Fibroblast of skin of right quadriceps (primary cell): ENCODE results near the gene MYO19.

Experiments
- DNase-seq: peaks from one replicate; pipeline ENCODE4 v3.0.0-alpha.2; 2013

MYO19 gene, protein sequence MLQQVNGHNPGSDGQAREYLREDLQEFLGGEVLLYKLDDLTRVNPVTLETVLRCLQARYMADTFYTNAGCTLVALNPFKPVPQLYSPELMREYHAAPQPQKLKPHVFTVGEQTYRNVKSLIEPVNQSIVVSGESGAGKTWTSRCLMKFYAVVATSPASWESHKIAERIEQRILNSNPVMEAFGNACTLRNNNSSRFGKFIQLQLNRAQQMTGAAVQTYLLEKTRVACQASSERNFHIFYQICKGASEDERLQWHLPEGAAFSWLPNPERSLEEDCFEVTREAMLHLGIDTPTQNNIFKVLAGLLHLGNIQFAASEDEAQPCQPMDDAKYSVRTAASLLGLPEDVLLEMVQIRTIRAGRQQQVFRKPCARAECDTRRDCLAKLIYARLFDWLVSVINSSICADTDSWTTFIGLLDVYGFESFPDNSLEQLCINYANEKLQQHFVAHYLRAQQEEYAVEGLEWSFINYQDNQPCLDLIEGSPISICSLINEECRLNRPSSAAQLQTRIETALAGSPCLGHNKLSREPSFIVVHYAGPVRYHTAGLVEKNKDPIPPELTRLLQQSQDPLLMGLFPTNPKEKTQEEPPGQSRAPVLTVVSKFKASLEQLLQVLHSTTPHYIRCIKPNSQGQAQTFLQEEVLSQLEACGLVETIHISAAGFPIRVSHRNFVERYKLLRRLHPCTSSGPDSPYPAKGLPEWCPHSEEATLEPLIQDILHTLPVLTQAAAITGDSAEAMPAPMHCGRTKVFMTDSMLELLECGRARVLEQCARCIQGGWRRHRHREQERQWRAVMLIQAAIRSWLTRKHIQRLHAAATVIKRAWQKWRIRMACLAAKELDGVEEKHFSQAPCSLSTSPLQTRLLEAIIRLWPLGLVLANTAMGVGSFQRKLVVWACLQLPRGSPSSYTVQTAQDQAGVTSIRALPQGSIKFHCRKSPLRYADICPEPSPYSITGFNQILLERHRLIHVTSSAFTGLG

DNA sequence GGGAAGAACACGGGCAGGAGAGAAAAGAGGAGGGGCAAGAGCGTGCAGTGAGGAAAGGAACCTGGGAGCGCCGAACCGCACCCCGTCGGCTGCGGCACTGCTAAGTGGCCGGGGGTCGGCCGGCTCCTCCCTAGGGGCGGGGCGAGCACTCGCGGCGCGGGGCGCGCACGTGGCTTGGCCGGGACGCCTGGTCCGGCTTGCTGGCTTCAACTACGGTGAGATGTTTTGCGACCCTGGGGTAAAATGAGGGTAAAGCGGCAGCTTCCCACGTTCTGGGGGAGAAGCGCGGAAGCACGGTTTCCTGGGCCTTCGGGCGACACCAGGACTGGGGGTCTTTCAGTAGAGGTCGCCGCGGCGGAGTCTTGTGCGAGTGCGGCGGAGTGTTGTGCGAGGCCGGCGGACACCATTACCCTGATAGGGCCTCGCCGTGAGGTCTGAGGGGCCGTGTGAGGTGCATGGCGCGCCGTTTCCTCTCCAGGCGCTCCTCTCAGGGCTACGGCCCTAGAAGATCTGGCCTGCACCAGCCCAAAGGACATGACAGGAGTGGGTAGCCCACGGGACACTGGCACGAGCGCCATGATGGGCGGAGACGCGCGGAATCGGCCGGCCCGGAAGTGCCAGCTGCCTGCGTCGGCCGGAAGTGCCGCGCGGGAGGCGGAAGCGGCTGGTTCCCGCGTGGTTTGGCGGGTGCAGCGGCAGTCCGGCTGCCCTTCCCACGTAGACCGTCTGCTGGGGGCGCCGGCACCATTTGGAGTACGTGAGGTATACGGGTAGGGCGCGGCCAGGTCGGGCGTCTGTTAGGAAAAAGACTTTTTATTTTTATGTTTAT is at the start of gene MYO19, which contains the start of gene PIGW:
MYO19 (minus strand) TSS at position 29 of the 829 bp plus-strand sequence. CDS start 2,330 bp downstream, outside the sequence.
PIGW (plus strand) TSS at position 148 of the 829 bp plus-strand sequence. CDS start 2,115 bp downstream, outside the sequence.
- peak; percentile 88 for DNase-seq

- no peak for DNase-seq
Measured at GRCh38 chr17:36583787-36584186, 49.1 kb upstream of the MYO19 start.

DNA sequence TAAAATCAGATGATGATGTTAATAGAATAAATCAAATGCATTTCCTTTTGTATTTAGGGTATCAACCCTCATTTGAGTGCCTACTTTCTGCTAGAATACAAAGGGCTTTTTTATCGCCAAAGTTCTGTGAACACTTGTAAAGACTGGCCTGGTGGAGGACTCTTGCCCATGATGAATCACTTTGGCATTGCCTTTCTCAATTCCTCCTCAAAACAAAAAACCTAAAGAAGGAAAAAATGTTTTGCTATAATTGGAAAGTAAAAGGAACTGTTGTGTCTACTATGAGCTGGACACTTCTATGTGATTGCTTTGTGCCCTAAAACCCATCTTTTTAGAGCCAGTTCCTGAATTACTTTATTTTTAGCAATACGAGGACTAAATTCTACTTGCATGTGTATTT is 44.0 kb upstream of the MYO19 start:
- no peak for DNase-seq

DNA sequence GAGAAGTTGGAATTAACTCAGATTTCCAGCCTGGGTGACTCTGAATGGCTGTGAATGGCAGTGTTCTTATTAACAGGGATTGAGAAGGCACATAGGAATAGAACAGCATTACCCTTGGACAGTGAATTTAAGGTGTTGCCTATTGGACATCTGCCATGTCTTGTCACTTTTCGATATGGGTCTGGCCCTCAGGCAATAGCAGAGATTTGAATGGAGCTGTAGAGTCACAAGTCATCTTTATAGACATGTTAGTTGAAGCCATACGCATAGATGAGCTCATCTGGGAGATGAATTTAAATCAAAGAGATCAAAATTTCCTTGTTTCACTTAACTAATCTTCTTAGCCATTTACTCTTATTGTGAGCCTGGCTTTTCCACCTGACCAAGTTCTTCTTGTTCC is 42.1 kb upstream of the MYO19 start:
- no peak for DNase-seq

DNA sequence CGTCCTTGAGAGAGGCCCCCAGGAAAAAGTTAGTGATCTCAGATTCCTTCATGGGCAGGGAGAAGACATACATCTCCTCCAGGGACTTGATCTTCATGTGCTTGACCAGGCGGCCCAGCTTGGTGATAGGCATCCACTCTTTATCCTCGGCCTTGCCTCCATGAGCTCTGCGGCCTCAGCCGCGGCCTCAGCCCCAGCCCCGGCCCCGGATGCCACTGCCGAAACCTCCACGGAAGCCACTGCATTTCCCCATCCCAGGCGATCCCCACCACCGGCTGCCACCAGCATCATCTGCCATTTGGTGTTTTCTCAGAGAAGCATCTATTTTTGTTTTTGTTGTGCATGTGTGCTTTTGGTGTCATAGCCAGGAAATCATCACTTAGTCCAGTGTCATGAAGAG is 40.4 kb upstream of the MYO19 start:
- DNase-seq = no peak

DNA sequence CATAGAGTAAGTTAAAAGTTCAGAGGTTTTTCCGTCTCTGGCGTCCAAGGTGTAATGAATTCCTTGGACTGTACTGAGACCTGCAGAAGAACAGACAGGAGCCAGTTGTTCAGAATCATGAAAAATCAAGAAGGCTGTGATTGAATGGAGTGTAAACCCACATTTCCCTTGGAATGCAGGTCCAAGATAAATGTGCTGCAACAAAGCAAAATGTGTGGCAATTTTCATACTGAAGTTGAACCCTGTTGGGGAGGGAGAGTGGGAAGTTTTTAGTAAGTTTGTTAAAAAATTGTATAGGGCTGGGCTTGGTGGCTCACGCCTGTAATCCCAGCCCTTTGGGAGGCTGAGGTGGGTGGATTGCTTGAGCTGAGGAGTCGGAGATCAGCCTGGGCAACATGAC is 31.4 kb upstream of the MYO19 start:
- DNase-seq = no peak

- no peak for DNase-seq
Measured at GRCh38 chr17:36553459-36553858, 18.8 kb upstream of the MYO19 start.

- DNase-seq = no peak
Measured at GRCh38 chr17:36550491-36551417, 16.1 kb upstream of the MYO19 start.

- no peak for DNase-seq
Measured at GRCh38 chr17:36547776-36548175, 13.1 kb upstream of the MYO19 start.

DNA sequence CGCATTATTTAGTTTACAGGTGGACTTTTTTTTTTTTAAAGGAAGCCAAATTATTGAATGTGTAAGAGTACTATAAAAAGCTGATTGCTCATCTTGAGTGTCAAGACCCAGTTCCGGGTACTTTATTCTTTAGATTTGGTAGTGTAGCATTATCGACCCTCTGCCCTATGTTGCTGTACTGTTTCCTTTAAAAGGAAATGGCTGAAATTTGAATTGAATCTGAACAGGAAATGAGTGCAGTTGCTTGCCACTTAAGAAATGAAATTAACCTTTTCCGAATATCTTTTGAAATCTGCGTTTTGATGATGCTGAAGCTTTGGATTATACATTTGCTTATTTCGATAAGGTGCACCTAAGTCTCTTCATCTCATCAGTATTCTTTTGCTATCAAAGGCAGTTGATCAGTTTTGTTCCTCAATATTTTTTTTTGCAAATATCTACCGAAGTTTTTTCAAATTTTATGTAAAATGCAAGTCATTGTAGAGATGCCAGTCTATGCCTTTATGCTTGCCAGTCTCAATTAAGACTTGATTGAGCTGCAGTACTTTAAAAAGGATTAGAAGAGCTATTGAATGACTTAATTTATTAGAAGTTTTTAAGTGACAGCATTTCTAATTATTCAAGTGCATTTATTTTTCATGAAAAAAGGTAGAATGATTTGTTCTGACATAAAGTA is 11.9 kb upstream of the MYO19 start:
- no peak for DNase-seq

GRCh38 chr17:36545465-36546417 is 11.1 kb upstream of the MYO19 start:
- DNase-seq = peak; percentile 98

GRCh38 chr17:36545077-36545464 is 10.4 kb upstream of the MYO19 start:
- no peak for DNase-seq

DNA sequence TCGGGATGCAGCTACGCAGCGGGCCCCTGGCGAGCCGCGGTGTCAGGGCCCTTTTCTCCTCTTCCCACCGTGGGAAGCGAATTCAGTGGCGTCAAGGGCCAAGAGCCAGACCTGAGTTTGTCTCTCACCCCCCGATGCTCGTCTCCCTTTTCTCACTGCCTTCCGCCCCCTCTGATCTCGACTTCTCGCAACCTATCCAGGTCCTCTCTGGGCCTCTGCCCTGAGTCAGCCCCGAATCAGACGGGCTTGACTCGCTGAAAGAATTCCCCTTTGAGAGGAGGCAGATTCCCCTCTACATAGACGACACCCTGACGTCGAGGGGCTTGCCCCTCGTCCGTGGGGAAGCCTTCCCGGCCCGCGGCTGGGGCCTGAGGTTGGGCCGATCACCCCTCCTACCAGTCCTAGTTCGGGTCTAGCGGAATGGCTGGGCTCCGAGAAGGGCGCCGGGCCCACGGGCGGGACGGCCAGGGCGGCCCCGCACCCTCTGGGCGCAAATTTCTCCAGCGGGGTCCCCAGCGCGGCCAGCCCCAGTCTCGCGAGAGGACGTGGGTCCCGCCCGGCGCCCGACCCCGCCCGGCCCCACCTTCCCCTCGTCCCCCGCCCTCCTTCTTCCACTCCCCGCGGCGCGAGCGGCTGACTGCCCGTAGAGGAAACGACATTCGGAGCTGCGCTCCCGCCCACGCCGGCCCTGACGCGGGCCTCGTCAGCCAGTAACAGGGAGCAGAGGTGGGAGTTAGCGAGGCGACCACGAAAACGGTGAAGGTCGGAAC is 9.8 kb upstream of the MYO19 start, which contains the start of gene GGNBP2:
GGNBP2 (plus strand) TSS at position 613 of the 770 bp plus-strand sequence. CDS start 806 bp downstream, outside the sequence.
- peak; percentile 94 for DNase-seq

DNA sequence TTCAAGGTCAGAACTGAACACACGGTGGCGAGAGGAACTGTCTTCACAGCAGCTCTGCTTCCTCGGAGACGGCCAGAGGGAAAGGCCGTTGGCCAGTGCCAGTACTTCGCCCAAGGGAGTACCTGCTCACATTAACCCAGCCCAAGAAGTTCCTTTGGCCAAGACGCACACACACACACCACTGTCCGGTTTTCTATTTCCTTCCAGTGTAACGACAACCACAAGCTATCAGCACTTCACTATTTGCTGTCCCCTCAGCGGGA is 9.3 kb upstream of the MYO19 start:
- DNase-seq = peak; percentile 32

DNA sequence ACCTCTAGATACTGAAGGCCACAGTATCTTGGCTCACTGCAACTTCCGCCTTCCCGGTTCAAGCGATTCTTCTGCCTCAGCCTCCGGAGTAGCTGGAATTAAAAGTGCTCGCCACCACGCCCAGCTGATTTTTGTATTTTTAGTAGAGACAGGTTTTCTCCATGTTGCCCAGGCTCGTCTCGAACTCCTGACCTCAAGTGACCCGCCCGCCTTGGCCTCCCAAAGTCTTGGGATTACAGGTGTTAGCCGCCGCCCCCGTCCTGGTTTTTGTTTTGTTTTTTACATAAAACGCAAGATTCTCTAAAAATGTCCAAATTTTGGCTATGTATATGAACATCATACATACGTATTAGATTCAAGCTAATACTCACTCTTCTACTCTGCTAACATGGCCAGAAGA is 8.1 kb upstream of the MYO19 start:
- no peak for DNase-seq

- DNase-seq = no peak
Measured at GRCh38 chr17:36540696-36541095, 6.0 kb upstream of the MYO19 start.

DNA sequence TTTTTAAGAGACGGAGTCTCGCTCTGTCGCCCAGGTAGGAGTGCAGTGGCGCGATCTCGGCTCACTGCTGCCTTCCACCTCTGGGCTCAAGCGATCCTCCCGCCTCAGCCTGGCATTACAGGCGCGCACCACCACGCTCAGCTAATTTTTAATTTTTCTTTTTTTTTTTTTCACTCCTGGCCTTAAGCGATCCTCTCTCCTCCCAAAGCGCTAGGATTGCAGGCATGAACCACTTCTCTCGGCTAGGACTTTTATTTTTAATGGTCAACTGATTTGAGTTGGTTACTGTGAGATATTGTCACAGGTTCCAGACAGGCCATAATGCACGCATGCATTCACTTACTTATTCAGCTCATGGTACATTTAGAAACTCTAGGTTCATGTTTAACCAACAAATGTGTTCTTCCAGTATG is 1.0 kb upstream of the MYO19 start:
- no peak for DNase-seq

GRCh38 chr17:36533935-36534839 is 481 bp downstream of the MYO19 start:
- DNase-seq = peak; percentile 46
